ENCODE results near the gene E2F2.
"Not testable (repeated sequence)": the region's sequence is repeated elsewhere in the genome, so short reads cannot be mapped to it uniquely, and the experiment has no call there.

E2F2 gene

DNA sequence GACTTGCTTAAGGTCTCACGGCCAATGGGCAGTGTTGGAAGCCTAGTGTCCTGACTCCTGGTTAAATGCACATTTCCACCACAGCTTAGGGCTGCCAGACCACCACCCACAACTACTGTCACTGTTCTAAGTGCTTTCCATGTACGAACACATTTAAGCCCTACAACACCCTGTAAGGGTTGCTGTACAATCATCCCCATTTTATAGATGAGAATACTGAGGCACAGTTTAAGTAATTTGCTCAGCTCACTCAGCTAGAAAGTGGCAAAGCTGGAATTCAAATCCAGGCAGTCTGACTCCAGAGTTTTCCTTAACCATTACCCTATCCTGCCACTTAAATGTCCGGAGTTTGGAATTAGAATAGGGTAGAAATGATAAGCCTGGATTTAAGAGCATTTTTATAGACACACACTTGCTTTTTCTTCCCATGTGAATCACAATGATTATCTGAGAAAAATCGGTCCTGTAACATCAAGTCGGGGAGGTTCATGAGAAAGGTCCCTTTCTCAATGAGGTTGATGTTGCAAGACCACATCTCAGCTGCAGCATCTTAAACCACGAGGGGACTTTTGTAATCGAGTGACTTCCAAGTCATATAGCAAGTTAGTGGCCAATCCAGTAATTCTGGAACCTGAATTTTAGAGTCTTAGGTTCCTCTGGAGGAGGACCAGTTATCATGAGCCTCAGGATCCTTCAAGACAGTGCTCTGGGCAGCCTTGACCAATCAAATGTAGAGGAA lies 8.6 kb downstream of the E2F2 start:
- DNase-seq: no peak

DNA sequence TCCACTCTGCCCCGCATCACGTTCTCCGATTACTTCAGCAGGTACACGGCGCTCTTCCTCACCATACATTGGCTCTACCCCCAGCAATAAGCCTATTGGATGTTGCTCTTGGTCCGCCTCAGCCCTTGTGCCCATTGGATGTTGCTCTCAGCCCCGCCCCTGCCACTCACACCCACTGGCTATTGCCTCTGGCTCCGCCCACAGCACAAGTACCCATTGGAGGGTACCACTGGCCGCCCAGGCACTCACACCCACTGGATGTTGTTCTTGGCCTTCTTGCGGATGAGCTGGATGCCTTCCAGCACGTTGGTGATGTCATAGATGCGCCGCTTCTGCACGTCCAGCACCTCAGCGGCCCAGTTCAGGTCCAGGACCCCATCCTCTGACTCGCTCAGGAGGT lies 9.4 kb downstream of the E2F2 start:
- DNase-seq: no peak

DNA sequence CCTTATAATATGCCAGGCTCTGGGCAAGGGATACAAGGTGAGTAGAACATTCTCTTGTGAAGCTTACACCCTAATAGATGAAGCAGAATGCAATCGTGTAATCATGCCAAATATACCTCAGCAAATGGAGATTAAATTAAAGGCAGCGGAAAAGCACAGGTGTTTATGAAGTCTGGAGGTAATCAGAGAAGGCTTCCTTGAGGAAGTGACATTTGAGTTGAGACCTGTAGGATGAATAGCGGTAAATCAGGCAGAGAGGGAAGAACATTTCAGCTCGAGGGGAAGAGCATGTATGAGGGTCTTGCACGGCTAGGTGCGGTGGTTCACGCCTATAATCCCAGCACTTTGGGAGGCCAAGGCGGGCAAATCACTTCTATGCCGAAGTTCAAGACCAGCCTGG lies 13.5 kb downstream of the E2F2 start:
- DNase-seq: no peak

DNA sequence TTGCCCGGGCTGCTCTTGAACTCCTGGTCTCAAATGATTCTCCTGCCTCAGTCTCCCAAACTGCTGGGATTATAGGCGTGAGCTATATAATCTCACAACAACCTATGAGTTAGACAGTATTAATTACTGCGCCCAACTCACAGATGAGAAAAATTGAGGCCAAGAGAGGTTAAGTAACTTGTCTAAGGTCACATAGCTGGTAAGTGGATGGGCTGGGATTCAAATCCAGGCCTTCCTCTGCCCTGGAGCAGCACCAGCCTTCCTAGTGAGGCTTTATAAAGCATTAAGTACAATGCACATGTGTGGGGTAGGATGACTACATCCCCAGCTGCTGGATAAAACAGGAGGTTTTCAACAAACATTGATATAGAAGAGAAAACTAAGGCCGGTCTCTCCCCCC lies 15.1 kb downstream of the E2F2 start:
- no peak for DNase-seq

DNA sequence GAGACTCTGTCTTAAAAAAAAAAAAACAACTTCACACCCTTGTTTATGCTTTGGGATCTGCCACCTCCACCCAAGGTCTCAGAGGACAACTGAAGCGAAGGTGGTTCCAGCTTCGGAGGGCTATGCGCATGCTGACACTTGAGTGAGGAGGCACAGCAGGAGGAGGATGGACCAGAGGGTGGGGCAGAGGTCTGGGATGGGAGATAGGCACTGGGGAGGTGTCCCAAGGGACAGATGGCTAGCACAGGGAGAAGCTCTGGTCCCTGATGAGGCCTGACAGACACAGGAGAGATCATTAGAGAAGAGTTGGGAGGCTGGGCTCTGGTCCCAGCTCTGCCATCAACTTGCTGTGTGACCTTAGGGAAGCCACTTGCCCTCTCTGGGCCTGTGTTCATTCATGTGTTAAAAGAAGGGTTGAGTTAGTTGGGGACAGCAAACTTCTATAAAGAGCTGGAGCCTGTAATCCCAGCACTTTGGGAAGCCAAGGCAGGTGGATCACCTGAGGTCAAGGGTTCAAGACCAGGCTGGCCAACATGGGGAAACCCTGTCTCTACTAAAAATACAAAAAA lies 16.8 kb downstream of the E2F2 start:
- no peak for DNase-seq

DNA sequence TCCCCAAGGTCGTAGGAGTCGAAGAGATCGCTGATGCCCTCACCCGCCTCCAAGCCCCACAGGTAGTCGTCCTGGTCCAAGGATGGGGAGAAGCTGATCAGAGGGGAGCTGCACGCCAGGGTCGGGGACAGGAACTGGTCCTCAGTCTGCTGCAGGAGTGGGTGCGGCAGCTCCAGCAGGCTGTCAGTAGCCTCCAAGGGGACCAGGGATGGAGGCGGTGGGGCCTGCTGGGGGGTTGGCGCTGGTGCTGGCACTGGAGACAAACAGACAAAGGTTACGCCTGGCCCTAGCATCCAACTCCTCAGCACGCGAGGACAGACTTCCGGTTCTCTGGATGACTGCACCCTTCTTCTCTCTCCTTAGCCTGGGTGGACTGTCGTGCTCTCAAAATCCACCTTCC lies 21.1 kb downstream of the E2F2 start:
- no peak for DNase-seq

DNA sequence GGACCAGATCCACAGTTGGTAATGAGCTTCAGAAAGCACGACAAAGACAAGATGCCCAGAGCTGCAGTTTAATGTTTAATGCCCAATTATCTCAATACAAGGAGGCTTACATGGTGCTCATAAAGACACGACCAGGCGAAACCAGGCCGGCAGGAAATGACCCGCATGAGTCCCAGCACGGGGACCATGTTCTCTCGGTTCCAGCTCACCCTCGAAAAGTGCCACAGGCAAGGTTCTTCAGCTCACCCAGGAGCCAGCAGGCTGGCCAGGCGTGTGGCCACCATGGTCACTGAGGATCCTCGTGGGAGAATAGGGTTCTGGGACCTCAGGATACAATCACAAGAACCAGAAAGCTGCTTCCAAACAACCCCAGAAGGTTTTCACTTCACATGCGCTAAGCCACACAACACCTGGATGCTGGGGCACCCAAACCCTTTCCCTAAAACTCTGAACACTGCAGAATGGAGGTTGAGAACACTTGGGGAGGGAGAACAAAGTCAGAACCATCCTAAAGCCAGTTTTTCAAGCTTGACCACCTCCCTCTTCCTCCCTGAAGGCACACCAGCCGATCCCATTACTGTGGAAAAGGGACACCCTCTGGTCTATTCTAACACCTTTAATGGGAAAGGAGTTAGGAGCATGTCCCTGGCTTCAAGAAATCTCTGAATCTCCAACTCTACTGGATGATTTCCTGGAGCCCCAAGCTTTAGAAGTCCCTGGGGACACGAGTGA lies 24.5 kb downstream of the E2F2 start:
- DNase-seq: no peak

DNA sequence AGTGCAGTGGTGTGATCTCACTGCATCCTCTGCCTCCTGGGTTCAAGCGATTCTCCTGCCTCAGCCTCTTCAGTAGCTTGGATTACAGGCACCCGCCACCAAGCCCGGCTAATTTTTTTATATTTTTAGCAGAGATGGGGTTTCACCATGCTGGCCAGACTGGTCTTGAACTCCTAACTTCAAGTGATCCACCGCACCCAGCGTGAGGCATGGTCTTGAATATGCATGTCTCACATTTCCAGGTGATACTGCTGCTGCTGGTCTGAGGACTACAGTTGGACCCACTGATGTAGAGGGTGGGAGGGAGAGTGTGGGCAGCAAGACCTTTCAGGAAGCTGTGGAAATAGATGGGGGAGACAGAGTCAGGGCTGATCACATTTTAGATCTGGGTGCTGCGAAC lies 25.2 kb downstream of the E2F2 start:
- no peak for DNase-seq

DNA sequence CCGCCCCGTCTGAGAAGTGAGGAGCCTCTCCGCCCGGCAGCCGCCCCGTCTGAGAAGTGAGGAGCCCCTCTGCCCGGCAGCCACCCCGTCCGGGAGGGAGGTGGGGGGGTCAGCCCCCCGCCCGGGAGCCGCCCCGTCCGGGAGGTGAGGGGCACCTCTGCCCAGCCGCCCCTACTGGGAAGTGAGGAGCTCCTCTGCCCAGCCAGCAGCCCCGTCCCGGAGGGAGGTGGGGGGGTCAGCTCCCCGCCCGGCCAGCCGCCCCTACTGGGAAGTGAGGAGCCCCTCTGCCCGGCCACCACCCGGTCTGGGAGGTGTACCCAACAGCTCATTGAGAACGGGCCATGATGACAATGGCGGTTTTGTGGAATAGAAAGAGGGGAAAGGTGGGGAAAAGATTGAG lies 26.9 kb downstream of the E2F2 start:
- DNase-seq: not testable (repeated sequence)

DNA sequence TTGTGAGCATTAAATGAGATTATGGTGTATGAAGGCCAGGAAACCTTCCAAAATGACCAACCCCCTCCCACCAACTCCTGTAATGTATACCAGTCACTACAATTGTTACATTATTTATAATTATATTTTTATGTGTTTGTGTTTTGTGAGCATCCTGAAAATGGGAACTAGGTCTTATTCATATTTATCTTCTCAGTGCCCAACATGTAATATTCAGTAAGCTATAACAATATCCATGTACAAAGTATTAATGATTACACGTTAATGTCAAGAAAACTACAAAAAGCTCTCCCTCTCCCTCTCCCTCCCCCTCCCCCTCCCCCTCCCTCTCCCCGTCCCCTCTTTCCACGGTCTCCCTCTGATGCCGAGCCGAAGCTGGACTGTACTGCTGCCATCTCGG lies 28.1 kb downstream of the E2F2 start:
- DNase-seq: no peak

DNA sequence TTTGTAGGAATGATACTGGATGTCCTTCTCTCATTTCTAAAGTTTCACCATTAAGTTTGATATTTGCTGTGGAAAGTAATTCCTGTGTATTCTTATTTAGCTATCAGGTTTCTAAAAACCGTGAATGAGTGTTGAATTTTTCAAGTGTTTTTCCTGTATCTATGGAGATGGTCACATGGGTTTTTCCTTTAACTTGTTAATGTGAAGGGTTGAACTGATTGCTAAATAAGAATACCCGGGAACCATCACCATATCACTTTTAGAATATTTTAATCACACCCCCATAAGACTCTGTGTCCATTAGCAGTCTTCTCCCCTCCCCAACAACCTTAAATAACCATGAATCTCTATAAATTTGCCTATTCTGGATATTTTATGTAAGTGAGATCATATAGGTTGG lies 30.6 kb downstream of the E2F2 start:
- DNase-seq: no peak

DNA sequence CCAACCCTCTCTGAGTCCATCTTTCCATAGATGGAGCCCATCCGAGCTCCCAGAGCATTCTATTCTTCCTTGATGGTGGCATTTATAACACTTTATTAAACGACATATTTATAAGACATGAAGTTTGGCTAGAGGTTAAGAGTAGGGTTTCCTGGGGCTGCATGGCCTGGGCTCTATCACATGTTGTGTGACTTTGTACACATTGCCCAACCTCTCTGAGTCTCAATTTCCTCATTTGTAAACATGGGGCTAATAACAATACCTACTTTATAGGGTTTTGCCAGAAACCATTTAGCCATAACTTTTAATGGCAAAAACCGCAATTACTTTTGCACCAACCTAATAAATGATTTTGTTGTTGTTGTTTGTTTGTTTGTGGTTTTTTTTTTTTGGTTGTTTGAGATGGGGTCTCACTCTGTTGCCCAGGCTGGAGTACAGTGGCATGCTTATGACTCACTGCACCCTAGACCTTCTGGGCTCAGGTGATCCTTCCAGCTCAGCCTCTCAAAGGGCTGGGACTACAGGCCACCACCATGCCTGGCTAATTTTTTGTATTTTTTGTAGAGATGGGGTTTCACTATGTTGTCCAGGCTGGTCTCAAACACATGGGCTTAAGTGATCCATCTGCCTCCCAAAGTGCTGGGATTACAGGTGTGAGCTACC lies 33.1 kb downstream of the E2F2 start:
- no peak for DNase-seq

DNA sequence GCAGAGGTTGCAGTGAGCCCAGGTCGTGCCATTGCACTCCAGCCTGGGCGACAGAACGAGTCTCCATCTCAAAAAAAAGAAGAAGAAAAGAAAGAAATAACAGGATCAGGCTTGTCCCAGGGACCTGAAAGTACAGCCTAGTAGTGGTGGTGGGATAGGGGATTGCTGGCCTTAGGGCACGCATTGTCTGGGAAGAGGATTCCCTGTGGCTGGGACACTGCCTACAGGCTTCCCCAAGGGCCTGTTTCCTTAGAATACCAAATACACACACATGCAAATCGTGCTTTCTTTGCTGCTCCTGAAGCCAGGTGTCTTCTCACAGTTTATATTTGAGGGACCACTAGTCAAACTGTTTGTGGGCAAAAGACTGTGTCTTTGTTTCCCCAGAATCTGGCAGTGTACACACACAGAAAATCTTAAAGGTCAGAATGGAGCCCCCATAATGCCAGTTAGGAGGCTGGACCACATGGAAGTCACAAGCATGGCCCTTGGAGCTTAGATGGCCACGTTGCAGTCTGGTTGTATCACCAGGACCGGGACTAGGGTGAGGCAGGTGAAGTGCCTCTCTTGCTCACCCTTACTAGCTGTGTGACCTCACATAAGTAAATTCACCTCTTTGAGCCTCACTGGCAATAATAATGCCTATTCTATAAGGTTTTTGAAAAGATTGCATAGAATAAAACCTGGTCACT lies 34.4 kb downstream of the E2F2 start:
- no peak for DNase-seq

DNA sequence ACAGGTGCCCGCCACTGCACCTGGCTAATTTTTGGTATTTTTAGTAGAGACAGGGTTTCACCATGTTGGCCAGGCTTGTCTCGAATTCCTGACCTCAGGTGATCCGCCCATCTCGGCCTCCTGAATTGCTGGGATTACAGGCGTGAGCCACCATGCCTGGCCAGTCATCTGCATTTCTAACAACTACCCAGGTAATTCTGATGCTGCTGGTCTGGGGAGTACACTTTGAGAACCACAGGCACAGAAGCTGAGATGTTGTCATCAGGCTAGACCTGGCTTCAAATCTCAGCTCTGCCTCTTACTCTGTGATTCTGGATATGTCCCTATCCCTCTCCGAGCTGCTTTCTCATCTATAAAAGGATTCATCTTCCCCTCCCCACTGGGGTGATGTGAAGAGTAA lies 36.2 kb downstream of the E2F2 start:
- not testable (repeated sequence) for DNase-seq

DNA sequence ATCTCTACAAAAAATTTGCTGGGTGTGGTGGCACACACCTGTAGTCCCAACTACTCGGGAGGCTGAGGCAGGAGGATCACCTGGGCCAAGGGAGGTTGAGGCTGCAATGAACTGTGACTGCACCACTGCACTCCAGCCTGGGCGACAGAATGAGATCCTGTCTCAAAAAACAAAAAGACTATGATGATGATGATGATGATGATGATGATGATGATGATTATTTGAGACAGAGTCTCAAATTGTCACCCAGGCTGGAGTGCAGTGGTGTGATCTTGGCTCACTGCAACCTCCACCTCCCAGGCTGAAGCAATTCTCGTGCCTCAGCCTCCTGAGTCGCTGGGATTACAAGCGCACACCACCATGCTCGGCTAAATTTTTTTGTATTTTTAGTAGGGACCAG lies 38.3 kb downstream of the E2F2 start:
- DNase-seq: not testable (repeated sequence)

DNA sequence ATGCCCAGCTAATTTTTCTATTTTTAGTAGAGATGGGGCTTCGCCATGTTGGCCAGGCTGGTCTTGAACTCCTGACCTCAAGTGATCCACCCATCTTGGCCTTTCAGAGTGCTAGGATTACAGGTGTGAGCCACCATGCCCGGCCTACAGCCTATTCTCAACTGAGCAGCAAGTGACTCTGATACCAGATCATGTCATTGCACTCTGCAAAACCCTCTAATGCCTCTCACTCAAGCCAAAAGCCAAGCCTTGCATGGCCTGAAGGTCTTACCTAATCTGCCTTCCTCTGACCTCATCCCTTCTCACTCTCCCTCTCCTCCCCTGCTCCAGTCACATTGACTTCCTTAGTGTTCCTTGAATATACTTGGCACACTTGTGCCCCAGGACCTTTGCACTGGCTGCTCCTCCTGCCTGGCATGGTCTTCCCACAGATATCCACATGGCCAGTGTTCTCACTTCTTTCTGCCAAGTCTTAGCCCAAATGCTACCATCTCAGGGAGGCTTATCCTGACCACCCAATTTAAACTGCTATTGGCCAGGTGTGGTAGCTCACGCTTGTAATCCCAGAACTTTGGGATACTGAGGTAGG lies 38.8 kb downstream of the E2F2 start:
- no peak for DNase-seq

DNA sequence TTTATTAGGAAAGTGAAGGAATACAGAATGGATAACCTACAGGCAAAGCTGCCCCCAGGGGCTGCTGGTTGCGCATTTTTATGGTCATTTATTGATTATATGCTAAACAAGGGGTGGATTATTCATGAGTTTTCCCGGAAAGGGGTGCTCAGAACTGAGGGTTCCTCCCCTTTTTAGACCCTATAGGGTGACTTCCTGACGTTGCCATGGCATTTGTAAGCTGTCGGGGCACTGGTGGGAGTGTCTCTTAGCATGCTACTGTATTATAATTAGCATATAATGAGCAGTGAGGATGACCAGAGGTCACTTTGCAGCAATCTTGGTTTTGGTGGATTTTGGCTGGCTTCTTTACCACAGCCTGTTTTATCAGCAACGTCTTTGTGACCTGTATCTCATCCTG lies 41.2 kb downstream of the E2F2 start:
- DNase-seq: no peak

DNA sequence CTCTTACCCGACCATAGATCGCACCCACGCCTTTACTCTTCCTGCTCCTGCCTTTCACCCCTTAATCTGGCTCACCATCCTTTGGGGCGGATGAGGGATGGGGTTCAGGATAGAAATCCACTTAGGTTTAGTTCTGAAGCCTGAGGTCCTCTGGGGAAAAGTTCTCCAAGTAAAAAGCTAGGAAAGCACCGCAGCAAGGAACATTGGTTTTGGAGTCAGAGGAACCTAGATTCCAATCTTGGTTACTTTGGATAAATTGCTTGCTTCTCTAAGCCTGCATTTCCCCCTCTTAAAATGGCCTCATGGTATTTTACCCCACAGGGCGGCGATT lies 46.1 kb downstream of the E2F2 start:
- no peak for DNase-seq

DNA sequence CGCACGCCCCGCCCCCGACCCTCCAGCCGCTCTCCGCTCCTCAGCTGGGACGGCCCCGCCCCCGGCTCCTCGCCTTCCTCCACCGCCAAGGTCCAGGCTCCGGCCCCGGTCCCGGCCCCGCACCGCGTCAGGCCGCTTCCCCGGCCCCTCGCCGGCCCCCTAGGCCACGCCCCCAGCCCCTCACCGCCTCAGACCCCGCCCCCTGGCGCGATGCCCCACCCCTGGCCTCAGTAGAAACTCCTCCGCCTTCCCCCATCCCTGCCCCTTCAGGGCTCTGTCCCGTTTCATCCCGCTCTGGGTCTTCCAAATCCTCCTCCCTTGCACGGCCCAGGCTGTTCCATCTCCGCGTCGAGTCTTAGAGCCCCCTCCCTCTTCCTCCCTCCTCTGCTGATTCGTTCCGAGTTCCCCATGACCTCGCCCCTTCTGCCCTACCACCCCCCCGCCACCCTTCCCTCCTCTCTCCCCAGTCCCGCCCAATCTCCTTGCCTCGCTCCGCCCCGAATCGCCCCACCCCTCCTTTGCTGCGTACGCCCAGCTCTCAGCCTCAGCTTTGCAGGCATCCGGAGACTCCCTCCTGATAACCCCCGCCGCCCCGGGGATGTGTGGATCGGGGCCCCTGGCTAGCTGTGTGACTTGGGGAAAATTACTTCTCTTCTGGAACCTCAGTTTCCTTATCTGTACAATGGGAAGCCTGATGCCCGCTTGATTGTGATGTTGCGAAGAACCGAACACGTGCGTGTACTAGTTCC lies 46.6 kb downstream of the E2F2 start:
- DNase-seq: peak; percentile 92

DNA sequence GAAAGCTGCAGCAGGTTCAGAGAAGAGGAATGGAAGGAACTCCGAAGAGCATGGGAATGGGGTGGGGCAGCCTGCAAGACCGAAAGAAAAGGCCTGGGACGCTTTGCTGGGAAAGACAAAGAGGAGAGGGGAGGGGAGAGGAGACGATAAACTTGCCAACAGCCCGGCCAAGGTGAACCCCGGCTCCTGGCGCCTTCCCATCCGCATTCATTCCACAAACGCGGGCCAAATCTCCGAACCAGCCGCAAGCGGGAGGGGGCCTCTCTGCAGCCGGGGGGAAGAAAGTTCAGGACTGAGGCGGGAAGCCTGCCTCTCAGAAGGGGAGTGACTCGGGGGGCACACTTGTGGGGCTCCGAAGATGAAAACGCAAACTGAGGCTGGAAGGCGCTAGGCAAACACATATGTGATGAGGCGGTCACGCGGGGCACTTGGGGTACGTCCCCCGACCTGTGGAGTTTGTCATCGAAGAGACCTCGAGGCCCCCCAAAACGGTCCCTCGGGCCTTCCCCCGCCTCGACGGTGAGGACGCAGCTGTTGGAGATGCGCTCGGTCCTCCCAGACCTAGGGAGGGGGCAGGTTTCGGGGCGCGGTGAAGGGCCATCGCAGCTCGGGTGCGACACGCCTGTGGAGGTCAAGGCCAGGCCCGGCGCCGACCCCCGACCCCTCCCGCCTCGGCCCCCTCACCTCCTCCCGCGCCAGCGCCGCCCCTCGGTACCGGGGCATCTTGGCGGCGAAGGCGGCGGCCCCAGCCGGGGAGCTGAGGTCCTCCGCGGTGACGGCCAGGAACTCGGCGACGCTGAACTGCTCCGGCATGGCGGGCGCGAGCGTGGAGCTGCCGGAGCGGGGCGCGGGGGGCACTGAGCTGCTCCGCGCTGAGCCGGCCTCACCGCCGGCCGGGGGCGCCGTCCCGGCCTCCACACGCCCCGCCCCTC lies 47.4 kb downstream of the E2F2 start, which contains the start of gene ASAP3:
ASAP3 (minus strand) TSS at position 859 of the 932 bp plus-strand sequence; CDS start at position 813, 46 bp downstream.
- peak; percentile 13 for DNase-seq

DNA sequence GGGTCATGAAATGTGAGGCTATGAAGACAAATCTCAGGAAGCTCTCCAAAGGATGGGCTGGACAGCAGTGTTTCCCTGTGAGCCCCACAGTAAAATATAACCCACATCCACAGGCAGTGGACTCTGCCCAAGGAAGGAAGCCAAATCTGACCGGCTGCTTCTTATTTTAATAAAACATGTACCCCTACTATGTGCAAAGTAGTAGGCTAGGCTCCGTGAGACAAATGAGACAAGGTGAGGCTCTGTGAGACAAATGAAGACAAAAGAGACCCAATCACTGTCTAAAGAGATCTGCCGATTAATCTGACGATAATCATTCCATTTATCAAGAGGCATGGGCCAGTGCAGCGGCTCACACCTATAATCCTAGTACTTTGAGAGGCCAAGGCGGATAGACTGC lies 49.1 kb downstream of the E2F2 start:
- no peak for DNase-seq

All from activated naive CD4-positive, alpha-beta T cell treated with anti-CD3 and anti-CD28 coated beads, Interleukin-2, amount 50 U/mL, for 16 hours (primary cell).